Hematopoietic multipotent progenitor cell treated with erythropoietin and hydrocortisone succinate and interleukin-3 and kit ligand, for 15 days (in vitro differentiated cells): ENCODE measurements around the gene CPED1.
"Not testable (repeated sequence)": the region's sequence is repeated elsewhere in the genome, so short reads cannot be mapped to it uniquely, and the experiment has no call there.

Experiments
- DNase-seq: peaks from one replicate; pipeline ENCODE4 v3.0.0-alpha.2; 2015; ENCODE audit warnings: low spot score

Gene CPED1

DNA sequence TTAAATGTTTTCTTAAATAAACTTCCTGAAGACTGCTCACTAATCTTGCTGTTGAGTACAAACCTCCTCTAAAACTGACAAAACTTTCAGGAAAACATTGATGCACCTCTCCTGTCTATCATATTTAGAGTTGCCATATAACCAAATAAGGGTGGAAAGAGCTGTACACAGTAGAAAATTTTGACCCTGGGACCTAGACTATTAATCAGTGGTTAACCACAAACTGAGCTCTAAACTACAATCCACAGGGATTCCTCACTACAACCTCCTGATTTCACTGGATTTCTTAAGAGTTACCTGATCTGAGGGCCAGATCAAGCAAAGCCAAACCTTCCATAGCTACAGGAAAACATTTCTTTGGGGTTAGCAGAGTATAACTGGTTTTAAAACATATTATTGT lies 300.4 kb downstream of the CPED1 start:
- no peak for DNase-seq

DNA sequence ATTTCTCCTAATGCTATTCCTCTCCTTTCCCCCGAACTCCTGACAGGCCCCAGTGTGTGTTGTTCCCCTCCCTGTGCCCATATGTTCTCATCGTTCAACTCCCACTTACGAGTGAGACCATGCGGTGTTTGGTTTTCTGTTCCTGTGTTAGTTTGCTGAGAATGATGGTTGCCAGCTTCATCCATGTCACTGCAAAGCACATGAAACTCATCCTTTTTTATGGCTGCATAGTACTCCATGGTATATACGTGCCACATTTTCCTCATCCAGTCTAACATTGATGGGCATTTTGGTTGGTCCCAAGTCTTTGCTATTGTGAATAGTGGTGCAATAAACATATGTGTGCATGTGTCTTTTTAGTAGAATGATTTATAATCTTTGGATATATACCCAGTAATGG lies 301.4 kb downstream of the CPED1 start:
- not testable (repeated sequence) for DNase-seq

DNA sequence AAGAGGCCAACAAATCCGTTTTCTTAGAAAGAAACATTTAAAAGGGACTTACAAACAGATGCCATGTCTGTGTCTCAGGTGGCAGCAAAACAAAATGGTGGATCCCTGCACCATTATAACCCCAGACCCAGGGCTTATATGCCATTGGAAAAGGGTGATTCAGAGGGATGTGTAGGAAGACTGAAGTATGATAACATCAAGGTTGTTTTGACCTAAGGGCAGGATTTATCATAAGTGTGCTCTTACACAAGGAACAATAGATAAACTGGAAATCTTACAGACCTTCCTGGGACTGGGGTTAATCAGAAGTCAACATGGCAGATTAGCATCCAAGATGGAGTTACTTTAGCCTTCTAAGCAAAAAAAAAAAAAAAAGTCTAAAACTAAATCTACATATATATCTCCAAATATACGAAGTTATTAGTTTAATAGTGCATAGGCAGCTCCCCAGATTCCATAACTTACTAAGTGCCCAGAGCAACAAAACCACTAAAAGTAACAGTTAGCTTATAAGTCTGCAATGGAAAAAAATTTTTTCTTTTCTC lies 306.0 kb downstream of the CPED1 start:
- no peak for DNase-seq

DNA sequence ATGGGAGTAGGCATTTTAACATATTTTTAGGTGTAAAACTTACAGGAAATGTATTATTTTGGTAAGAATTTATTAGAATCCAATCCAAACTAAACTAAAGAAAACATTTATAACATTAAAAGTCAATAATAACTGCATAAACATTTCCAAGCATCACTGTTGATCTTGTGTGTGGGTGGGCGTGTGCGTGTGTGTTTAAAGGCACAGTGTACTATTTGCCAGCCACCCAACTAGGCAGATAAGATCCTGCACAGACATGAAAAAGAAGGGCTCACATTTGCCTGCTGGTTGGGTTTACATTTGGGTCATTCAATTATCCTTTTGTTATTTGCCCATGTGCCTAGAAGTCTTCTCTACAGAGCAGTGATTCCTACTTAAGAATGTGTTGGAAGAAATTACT lies 309.3 kb downstream of the CPED1 start:
- DNase-seq = no peak

DNA sequence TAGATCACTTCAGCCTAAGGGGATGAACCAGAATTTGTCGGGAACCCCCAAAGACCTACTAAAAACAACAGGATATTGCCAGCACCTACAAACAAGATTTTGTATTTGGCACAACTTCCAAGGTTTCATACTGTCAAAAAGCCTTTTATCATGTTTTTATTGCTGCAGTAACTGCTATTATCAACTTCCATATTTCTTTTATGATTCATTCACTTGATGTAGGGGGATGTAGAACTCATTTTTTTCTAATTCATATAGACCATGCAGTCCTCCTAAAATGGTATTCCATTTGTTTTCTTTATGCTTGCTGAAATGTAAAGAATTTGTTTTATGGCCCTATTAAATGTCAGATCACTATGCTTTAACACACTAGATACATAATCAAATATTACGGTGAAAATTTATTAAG lies 310.3 kb downstream of the CPED1 start:
- no peak for DNase-seq

DNA sequence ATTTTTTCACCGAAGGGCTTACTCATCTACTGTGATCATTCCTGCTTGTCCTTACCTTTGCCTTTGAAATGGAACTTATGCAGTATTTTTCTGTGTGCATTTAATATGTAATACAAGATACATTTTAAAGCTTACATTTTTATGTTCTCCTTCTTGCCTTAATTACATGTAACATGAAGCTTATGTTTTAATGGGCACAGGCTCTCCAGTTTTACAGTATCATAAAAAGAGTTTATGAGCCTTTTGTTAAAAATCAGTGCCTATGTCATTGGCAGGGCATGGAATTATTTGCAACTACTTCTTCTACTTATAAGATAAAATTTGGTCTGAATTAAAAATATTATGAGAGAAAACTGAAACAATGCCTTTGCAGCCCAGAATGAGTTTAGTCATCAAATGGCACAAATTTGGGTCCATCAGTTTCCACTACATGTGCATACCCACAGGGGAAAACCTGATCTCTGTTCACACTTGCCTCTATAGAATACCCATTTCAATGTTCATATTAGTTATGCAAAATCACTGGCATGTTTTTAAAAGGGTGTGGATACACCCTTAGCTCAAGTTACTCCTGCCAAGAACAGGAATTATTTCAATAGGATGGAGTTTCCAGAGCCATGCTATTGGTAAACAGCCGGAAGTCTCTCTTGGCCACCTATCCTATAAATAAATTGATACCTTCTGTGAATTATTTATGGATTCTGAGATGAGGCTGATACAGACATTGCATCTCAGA lies 312.3 kb downstream of the CPED1 start:
- no peak for DNase-seq

DNA sequence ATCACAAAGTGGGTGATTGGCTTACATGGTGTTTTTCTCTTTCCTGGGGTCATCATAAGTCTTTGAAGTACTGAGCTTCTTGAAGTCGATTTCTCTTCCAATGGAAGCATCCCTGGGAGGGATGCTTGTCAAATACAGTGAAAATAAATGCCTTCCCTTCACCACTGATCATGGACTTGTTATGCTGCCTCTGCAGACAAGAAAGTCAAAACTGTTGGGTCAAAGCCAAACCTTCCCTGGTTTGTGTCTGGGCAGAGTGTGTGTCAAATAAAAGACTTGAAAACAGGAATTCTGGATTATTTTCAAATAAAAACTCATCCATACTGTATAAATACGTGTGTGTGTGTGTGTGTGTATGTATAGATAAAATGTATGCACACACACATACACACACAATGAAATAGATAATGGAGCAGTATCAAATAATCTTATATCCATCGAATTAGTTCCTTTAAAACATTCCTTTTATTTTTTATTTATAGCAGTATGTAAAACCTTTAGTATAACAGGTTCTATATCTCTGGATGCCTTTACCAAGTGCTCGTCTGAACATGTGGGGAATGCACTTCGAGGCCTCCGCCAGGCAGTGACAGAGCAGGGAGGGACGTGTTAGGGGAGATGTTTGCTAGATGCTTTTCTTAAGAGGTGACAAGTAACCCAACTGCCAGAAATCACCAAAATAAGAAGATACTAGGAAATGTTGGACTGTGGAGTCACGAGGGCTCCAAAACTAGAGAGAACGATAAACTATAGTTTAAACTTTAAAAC lies 313.1 kb downstream of the CPED1 start:
- DNase-seq = no peak

DNA sequence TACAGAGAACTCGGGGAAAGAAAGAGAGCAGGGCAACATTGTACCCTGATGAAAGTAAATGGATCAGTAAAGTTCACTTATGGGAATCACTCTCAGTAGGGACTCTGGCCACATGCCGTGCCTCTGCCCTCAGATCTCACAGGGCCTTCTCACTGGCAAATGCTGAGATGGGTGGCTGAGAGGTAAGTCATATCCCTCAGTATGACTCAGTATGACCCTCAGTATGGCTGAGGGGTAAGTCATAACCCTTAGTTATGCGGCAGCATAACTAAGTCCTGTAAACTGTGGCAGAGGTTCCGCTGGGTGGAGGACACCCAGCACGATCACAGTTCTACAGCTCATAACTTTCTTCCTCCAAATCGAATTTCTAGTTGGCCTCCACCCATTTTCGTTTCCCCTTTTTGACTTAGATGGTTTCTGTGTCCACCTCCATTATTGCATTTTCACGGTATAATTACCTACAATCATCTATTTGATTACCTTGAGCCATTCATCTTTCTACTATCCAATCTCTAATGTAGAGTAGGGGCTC lies 313.8 kb downstream of the CPED1 start:
- DNase-seq = no peak

DNA sequence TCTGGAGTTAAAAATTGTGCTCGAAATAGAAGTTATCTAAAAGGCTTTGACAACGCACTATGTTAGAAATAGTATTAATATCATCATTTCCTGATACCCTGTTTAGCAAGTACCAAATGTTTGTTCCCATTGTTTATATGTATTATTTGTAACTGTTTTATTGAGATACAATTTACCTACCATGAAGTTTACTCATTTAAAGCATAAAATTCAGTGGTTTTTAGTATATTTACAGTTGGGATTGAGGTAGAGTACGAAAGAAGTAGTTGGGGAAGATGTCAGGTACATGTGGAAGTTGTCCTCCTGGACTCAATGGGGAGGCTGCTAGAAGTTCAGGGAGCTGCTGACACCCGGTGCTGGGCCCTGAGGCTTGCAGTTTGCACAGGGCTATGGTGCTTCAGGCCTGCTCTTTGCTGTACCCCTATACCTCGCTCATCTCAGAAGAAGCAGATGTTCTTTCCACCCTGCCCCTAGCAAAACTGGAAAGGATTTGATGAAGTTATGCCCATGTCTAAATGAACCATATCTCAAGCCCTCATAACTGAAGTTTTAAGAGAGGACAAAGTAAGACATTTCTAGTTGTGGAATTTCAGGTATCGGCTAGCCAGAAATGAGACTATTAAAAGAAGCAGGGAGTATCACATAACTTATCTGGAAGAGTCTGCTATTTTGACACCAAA lies 315.1 kb downstream of the CPED1 start:
- no peak for DNase-seq

DNA sequence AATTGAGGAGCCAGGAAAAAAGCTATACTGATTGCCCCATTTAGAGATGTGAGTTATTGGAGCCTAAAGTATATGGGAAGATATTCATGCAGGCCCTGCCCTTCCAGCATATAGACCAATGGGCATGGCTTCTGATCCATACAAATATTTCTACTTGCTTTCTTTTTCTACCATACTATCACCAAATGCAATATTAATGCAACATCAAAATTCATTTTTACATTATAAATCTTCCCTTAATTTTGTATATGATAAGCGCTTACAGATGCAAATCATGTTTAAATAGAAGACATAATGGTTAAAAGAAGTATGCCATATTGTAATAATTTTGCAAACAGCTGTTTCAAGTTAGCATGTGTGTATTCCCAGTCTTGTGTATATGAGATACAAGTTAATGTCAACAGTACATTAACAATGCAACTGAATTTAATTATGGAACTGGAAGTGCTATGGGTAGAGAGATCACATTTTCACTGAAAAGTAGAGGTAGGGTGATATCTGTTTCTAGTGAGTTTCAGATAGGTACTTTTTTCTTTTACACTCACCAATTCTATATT lies 315.7 kb downstream of the CPED1 start:
- DNase-seq = no peak

DNA sequence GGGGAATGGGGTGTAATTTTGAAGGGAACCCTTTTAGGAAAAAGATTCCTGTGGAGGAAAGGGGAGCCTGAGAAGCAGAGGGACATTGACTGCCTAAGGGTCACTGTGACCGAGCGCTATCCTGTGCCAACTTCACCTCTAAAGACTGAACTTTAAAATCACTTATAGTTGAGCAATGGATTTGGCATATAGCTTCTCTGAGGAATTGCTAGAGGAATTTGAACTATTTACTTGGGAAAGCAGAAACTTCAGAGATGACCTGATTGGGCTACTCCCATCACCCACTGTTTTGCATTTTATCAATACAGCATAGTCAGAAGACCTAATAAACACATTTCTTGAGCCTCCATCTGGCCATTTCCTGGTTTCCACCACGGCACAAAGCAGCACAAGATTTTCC lies 316.6 kb downstream of the CPED1 start:
- DNase-seq = no peak

DNA sequence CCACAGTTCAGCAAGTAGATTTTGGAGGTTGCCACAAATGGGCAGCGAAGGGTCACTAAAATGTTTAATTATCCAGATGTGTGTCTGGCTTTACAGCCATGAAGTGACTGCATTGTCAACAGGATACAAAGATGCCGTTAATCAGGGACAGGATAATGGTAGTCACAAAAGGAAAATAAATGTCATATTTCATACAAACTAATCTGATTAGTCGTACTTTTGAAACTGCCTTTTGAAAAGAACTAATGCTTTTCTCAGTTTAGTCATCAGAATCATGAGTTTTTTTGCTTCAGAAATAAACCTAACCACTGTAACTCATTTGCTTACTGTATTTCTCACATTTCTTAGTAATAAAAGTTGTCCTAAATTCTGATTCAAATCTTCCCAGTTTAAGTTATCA lies 318.1 kb downstream of the CPED1 start:
- DNase-seq = no peak

DNA sequence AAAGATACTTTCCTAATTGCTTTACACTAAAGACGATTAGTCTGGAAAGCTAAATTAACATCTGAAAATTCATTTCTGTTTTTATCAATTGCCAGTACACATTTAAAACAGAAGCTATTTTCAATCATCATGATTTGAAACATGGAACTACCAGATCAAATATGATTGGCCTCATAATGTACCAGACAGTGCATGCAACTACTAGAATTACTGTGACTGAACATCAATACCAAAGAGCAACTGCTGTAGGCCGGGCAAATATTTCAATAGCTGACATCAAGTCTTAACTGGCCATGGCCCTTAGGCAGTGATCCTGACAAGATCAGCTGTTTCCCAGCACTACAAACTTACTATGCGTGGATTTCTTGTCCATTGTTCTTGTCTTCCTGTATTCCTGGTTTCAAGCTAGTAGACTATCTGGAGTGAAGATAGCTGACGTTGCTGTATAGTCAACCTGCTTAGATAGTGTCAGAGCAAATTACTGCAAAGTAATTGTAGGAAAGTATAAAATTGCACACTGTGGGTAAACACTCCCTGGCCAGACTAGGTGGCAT lies 318.6 kb downstream of the CPED1 start:
- no peak for DNase-seq

DNA sequence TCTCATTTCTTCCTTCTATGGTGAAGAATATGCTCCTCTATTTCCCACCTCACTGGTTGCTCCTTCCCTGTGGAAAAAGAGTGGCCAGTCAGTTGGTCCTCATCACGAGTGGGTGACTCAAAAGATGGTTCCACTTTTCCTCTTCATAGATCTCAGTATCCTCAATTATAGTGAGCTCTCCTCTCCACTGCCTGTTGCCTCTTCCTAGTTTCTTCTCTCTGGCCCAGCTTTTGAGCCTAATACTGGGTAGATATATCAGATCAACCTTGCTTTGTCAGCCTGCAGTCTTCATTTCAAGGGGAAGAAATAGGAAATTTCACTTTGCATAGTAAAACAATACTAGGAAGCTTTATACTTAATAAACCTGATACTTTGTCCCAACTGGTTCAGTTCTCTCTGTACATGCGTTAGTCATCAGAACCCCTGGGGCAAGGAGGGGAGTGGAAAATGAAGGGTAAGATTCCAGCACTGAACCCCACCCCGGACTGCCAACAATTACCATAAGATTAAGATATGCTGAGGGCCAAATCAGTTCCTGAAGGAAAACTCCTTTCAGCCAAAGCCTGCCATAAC lies 324.8 kb downstream of the CPED1 start:
- no peak for DNase-seq

DNA sequence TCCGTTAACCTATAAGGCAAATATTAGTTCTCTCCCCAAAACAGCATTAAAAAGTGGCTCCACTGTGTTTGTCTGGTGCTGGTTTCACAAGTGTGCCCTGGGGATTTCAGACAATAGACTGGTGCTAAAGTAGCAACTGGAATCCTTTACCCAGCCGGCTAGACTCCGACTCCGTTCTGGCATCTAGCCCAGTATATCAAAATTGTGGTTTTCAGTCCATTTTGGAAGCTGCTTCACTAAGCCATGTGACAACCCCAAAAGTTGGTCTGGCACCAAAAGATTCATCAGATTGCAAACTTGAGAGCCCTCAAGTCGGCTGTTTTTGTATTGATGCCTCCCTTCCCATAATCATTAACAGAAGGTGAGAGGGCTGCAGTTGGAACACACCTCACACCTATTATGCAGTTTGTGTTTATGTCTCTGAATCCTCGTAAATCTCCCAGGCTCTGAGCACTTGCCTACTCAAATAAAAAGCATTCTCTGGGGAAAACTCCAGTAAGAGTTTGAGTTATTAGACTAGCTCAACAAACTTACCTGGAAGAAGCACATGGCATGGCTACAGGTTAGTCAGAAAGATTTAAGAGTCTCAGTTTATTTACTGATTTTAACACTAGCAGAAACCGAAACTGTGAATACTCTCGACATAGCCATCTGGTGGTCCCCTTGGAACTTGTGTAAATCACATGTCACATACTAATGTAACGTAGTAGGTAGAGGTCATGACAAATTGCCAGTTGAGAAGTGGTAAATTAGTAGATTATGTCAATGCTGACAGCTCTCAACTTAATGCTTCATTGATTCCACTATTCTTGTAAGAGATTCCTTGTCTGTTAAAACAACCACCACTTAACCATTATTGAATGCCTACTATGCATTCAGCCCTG lies 325.5 kb downstream of the CPED1 start:
- DNase-seq = no peak

DNA sequence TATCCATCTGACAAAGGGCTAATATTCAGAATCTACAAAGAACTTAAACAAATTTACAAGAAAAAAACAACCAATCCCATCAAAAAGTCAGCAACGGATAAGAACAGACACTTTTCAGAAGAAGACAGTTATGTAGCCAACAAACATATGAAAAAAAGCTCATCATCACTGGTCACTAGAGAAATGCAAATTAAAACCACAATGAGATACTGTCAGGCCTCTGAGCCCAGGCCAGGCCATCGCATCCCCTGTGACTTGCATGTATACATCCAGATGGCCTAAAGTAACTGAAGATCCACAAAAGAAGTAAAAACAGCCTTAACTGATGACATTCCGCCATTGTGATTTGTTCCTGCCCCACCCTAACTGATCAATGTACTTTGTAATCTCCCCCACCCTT lies 326.7 kb downstream of the CPED1 start:
- DNase-seq = not testable (repeated sequence)

DNA sequence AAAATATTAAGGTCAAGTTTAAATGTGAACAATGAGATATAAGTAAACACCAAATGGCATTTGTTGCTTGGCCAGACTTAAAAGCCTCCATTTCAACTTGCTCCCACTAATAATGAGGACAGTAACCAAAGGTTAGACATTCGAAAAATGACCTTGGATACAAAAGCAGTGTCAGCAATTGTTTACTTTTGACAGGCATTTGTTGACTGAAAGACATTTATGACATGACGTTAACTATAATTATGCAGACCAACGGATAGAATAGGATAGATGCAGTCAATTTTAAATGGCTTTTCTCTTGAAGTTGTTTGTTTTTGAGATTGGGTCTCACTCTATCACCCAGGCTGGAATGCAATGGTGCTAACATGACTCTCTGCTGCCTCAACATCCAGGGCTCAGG lies 333.9 kb downstream of the CPED1 start:
- DNase-seq = no peak

DNA sequence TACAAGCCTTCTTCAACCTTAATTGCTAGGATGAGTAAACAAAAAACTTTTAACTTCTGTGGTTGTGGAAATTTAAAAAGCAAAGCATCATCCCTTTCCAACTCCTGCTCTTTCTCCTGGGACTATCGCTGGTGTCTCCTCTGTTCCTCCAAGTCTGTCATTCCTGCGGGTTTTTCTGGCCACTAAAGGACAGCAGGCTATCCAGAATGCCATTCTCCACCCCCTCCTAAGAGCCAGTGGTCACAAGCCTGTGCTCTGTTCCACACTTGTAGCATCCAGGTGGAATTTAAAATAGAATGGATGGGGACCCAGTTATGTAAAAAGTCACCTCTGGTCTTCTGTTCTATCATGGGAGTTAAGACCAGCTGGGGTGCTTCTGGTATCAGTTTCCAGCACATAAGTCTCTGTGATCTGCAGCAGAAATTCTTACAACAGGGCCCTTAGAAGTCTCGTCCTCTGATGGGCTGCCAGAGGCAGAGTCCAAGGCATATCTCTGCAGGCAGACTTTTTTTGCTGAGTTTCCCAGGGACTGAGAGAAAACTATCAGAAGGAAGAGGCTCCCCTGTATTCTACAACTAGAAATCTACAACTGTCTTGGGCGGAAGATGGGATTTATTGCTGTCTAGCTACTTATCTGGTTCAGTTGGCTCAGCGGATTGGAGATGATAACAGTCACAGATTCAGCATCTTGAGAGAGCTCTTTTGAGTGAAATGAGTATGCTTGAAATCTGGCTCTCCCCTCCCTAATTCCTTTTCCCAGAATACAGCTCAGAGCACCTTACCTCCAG lies 335.2 kb downstream of the CPED1 start:
- no peak for DNase-seq

DNA sequence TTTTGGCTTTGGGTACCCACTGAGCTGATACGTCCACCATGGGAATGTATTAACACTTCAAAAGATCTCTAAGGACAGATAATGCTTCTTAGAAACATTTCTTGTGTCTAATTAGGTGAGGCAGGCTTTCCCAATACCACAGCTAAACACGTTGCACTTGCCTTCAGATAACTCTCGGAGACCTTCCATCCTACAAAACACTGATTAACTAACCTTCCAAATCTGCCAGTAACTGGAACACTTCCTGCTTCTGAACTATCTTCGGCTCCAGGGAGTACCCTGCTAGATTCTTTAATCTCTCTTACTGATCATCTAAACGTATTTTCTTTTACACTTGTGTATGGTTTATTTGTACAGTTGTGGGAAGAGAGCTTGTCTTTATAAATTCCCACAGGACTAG lies 339.2 kb downstream of the CPED1 start:
- no peak for DNase-seq
